ENCODE data around the gene TOLLIP. TPM values are rescaled to one million over a fixed set of nuclear protein-coding genes. Genes with fewer than 3 reads are reported as not detected.

TOLLIP gene
- total and polyA plus RNA-seq, 2 of the 8 experiments (the other 6 are each of a cell fraction or from before 2014, with no cell fraction given), result 23.7 to 34.7 TPM

DNA sequence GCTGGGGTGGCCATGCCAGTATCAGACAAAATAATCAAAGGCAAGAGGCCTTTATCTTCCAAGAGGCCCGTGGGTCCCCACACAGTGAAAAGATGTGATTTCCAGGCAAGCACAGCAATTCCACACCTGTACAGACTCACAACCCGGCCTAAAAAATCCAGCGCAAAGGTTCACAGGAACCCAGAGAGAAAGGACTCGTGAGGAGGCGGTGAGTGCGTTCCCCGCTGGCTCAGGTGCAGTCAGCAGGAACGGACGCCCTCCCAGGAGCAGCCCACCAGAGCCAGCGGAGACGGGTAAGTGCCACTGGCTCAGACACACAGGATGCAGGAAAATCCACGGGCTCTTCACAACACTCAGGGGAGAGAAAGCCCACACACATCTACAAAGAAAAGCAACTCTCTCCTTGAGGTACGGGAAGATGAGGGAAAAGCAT lies 4.4 kb downstream of the TOLLIP start (continued):
- TF ChIP-seq CHD7 (IDR thresholded peaks at IDR 0.05; ENCODE audit: insufficient replicate concordance, low read length) (no peak), SRF (IDR thresholded peaks at IDR 0.05; ENCODE audit: low read depth, low read length) (no peak), MAFK (IDR thresholded peaks at IDR 0.05; ENCODE audit: low read depth, low read length) (no peak), SIN3A (conservative IDR thresholded peaks at IDR 0.05 in 1 of 2, IDR thresholded peaks at IDR 0.05 in 1 of 2; ENCODE audit: low read depth in 1 of 2, low read length in 2 of 2) (no peak), SUZ12 (IDR thresholded peaks at IDR 0.05; ENCODE audit: low read length) (no peak), TAF1 (IDR thresholded peaks at IDR 0.05; ENCODE audit: low read depth, low read length) (no peak), TCF12 (IDR thresholded peaks at IDR 0.05; ENCODE audit: low read depth, low read length) (no peak), CBX5 (IDR thresholded peaks at IDR 0.05; ENCODE audit: low read depth, low read length) (no peak), RNF2 (IDR thresholded peaks at IDR 0.05; ENCODE audit: borderline replicate concordance, low read depth, low read length, missing control alignments, poor library complexity, severe bottlenecking) (no peak), EZH2 (IDR thresholded peaks at IDR 0.05; ENCODE audit: low read depth, low read length, severe bottlenecking) (no peak), ASH2L (IDR thresholded peaks at IDR 0.05; ENCODE audit: low read length) (no peak), POLR2A (IDR thresholded peaks at IDR 0.05; ENCODE audit: control extremely low read depth in 1 of 2, low read depth in 2 of 2, low read length in 2 of 2) (no peak)
